ENCODE data around the gene POLR1B. TPM values are rescaled to one million over a fixed set of nuclear protein-coding genes. Genes with fewer than 3 reads are reported as not detected.
"Not testable (repeated sequence)": the region's sequence is repeated elsewhere in the genome, so short reads cannot be mapped to it uniquely, and the experiment has no call there.

POLR1B gene
- total RNA-seq, 1 experiment from 2014 or later, result 42.2 TPM

- Histone ChIP-seq H3K36me3 (ENCODE audit: control insufficient read depth, insufficient read depth, low read length) (peaks cover 1% of the 10 kb centered on the region; the same call in 1 of the 2 replicates), H3K4me3 (ENCODE audit: low read depth, low read length) (no peak overlapping the region), H3K4me1 (no peaks in the 10 kb centered on the region), H3K27me3 (replicated peaks; ENCODE audit: control insufficient read depth, insufficient read depth, low read length) (no peaks in the 10 kb centered on the region), H3K9me3 (no peaks in the 10 kb centered on the region)
- DNase-seq, result no peak
- TF ChIP-seq CTCF (IDR thresholded peaks at IDR 0.05; ENCODE audit: insufficient read depth in 1 of 2, low read depth in 1 of 2, low read length in 1 of 2, severe bottlenecking in 1 of 2, unreplicated experiment in 1 of 2), result no peak
- Mint-ChIP-seq H3K27ac (ENCODE audit: unreplicated experiment) (no peak overlapping the region), H3K4me3 (ENCODE audit: unreplicated experiment) (no peak overlapping the region), H3K9me3 (ENCODE audit: unreplicated experiment) (no peaks in the 10 kb centered on the region), H3K27me3 (ENCODE audit: insufficient read depth, unreplicated experiment) (no peaks in the 10 kb centered on the region), H3K36me3 (ENCODE audit: insufficient read depth, unreplicated experiment) (peaks cover 20% of the 10 kb centered on the region), H3K4me1 (ENCODE audit: low read depth, unreplicated experiment) (no peaks in the 10 kb centered on the region)
- POLR2A ChIA-PET, result no interaction called here
- CTCF ChIA-PET, result no interaction called here
- no TSS peak for BruUV-seq (replicated peaks)
- intact Hi-C loops (cut with micrococcal nuclease; ENCODE audit: unreplicated experiment), result no loop called here
These were observed 18.9 kb upstream of the POLR1B start for GRCh38 chr2:112523291-112523777.

- CTCF ChIA-PET; H3K36me3 ChIP-seq (ENCODE audit: control insufficient read depth, insufficient read depth, low read length); POLR2A ChIA-PET; BruUV-seq (replicated peaks); H3K4me3 ChIP-seq (ENCODE audit: low read depth, low read length); H3K27me3 ChIP-seq (replicated peaks; ENCODE audit: control insufficient read depth, insufficient read depth, low read length); DNase-seq; H3K4me1 Mint-ChIP-seq (ENCODE audit: low read depth, unreplicated experiment); H3K4me3 Mint-ChIP-seq (ENCODE audit: unreplicated experiment); H3K4me1 ChIP-seq; H3K9me3 Mint-ChIP-seq (ENCODE audit: unreplicated experiment); H3K27me3 Mint-ChIP-seq (ENCODE audit: insufficient read depth, unreplicated experiment); intact Hi-C loops (cut with micrococcal nuclease; ENCODE audit: unreplicated experiment); H3K9me3 ChIP-seq; H3K27ac Mint-ChIP-seq (ENCODE audit: unreplicated experiment): not testable (repeated sequence)
- peaks cover 25% of the 10 kb centered on the region for H3K36me3 Mint-ChIP-seq (ENCODE audit: insufficient read depth, unreplicated experiment)
These were observed 18.0 kb upstream of the POLR1B start for GRCh38 chr2:112524276-112524675.

DNA sequence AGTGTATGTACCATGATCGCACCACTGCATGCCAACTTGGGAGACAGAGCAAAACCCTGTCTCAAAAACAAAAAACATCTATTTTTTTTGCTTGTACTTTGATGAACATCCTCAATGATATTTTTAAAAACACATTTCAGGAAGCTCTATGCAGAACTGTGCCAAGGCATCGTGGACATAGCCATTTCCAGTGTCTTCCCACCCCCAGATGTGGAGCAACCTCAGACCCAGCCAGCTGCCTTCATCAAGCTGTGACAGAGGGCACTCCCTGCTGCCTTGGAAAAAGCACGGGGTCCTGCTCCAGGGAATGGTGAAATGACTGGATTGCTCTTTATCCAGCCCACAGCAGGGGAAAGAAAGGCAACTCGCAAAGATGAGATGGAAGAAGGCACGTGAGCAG, 13.7 kb upstream of the POLR1B start:
- no peaks in the 10 kb centered on the region for H3K9me3 Mint-ChIP-seq (ENCODE audit: unreplicated experiment)
- H3K9me3 ChIP-seq, result no peaks in the 10 kb centered on the region
- DNase-seq, result no peak
- no peak overlapping the region for H3K4me3 Mint-ChIP-seq (ENCODE audit: unreplicated experiment)
- H3K27ac Mint-ChIP-seq (ENCODE audit: unreplicated experiment), result no peak overlapping the region
- H3K4me1 Mint-ChIP-seq (ENCODE audit: low read depth, unreplicated experiment), result no peaks in the 10 kb centered on the region
- peaks cover 10% of the 10 kb centered on the region for H3K36me3 Mint-ChIP-seq (ENCODE audit: insufficient read depth, unreplicated experiment)
- ChIA-PET POLR2A (no interaction called here), CTCF (no interaction called here)
- H3K27me3 ChIP-seq (replicated peaks; ENCODE audit: control insufficient read depth, insufficient read depth, low read length), result no peaks in the 10 kb centered on the region
- no peaks in the 10 kb centered on the region for H3K4me1 ChIP-seq
- BruUV-seq (replicated peaks), result no TSS peak
- TF ChIP-seq CTCF (IDR thresholded peaks at IDR 0.05; ENCODE audit: insufficient read depth in 1 of 2, low read depth in 1 of 2, low read length in 1 of 2, severe bottlenecking in 1 of 2, unreplicated experiment in 1 of 2), result no peak
- intact Hi-C loops (cut with micrococcal nuclease; ENCODE audit: unreplicated experiment), result no loop called here
- no peaks in the 10 kb centered on the region; the same call in 1 of the 2 replicates for H3K36me3 ChIP-seq (ENCODE audit: control insufficient read depth, insufficient read depth, low read length)
- H3K27me3 Mint-ChIP-seq (ENCODE audit: insufficient read depth, unreplicated experiment), result no peaks in the 10 kb centered on the region
- H3K4me3 ChIP-seq (ENCODE audit: low read depth, low read length), result no peak overlapping the region

- CTCF ChIA-PET, result no interaction called here
- Histone ChIP-seq H3K9me3 (no peaks in the 10 kb centered on the region), H3K36me3 (ENCODE audit: control insufficient read depth, insufficient read depth, low read length) (no peaks in the 10 kb centered on the region; the same call in 1 of the 2 replicates), H3K4me1 (no peaks in the 10 kb centered on the region), H3K27me3 (replicated peaks; ENCODE audit: control insufficient read depth, insufficient read depth, low read length) (no peaks in the 10 kb centered on the region), H3K4me3 (ENCODE audit: low read depth, low read length) (no peak overlapping the region)
- Mint-ChIP-seq H3K27ac (ENCODE audit: unreplicated experiment) (no peak overlapping the region), H3K9me3 (ENCODE audit: unreplicated experiment) (no peaks in the 10 kb centered on the region), H3K36me3 (ENCODE audit: insufficient read depth, unreplicated experiment) (peaks cover 10% of the 10 kb centered on the region), H3K4me3 (ENCODE audit: unreplicated experiment) (no peak overlapping the region), H3K27me3 (ENCODE audit: insufficient read depth, unreplicated experiment) (no peaks in the 10 kb centered on the region), H3K4me1 (ENCODE audit: low read depth, unreplicated experiment) (no peaks in the 10 kb centered on the region)
- no TSS peak for BruUV-seq (replicated peaks)
- no peak for DNase-seq
- POLR2A ChIA-PET, result no interaction called here
- TF ChIP-seq CTCF (IDR thresholded peaks at IDR 0.05; ENCODE audit: insufficient read depth in 1 of 2, low read depth in 1 of 2, low read length in 1 of 2, severe bottlenecking in 1 of 2, unreplicated experiment in 1 of 2), result no peak
- intact Hi-C loops (cut with micrococcal nuclease; ENCODE audit: unreplicated experiment), result no loop called here
These were observed 12.5 kb upstream of the POLR1B start for GRCh38 chr2:112529757-112530156.

All from Caco-2 (cell line).